DMS79 (cell line): ENCODE measurements around the gene MYH14.

Experiments used
- DNase-seq: peaks from one replicate; lab custom pipeline; 2025; lab: John Stamatoyannopoulos, UW

Gene MYH14

GRCh38 chr19:50195224-50195623, 8.2 kb upstream of the MYH14 start:
- no peak for DNase-seq

- no peak for DNase-seq
Measured at GRCh38 chr19:50196322-50196932, 7.0 kb upstream of the MYH14 start.

- no peak for DNase-seq
Measured at GRCh38 chr19:50197348-50197747, 6.1 kb upstream of the MYH14 start.

- DNase-seq: peak; percentile 40
Measured at GRCh38 chr19:50198431-50199258, 4.8 kb upstream of the MYH14 start.

GRCh38 chr19:50199259-50199555, 4.2 kb upstream of the MYH14 start:
- DNase-seq: no peak

GRCh38 chr19:50202386-50202785, 1.0 kb upstream of the MYH14 start:
- DNase-seq: no peak

GRCh38 chr19:50202962-50203280, 501 bp upstream of the MYH14 start:
- DNase-seq: no peak

GRCh38 chr19:50204081-50204428, 633 bp downstream of the MYH14 start:
- no peak for DNase-seq

GRCh38 chr19:50204811-50205675, 1.6 kb downstream of the MYH14 start:
- DNase-seq: peak; percentile 71

GRCh38 chr19:50205681-50206138, 2.3 kb downstream of the MYH14 start:
- DNase-seq: peak; percentile 77

- DNase-seq: no peak
Measured at GRCh38 chr19:50206191-50206590, 2.8 kb downstream of the MYH14 start.

GRCh38 chr19:50207730-50208129, 4.3 kb downstream of the MYH14 start:
- no peak for DNase-seq

- DNase-seq: no peak
Measured at GRCh38 chr19:50209131-50209530, 5.7 kb downstream of the MYH14 start.

- no peak for DNase-seq
Measured at GRCh38 chr19:50210425-50210824, 7.0 kb downstream of the MYH14 start.

GRCh38 chr19:50213925-50214324, 10.5 kb downstream of the MYH14 start:
- DNase-seq: no peak

- DNase-seq: no peak
Measured at GRCh38 chr19:50214699-50215543, 11.5 kb downstream of the MYH14 start.

GRCh38 chr19:50215820-50216219, 12.4 kb downstream of the MYH14 start:
- DNase-seq: no peak

GRCh38 chr19:50221087-50221486, 17.7 kb downstream of the MYH14 start:
- no peak for DNase-seq

GRCh38 chr19:50222691-50223438, 19.4 kb downstream of the MYH14 start:
- DNase-seq: no peak

- no peak for DNase-seq
Measured at GRCh38 chr19:50223439-50223716, 20.0 kb downstream of the MYH14 start.

- DNase-seq: no peak
Measured at GRCh38 chr19:50224986-50225747, 21.7 kb downstream of the MYH14 start.
